Astrocyte (in vitro differentiated cells and primary cell): ENCODE data around the gene DPEP3. TPM values are rescaled to one million over a fixed set of nuclear protein-coding genes. Genes with fewer than 3 reads are reported as not detected.

Experiments
- DNase-seq: peaks from one replicate; pipeline ENCODE4 v3.0.0-alpha.2; 2010; ENCODE audit warnings: low read depth
- FAIRE-seq: peaks from 2 replicates; lab custom pipeline; 2011; peaks lifted over from hg19 to GRCh38; lab: Jason Lieb, UNC
- H2AFZ ChIP-seq: 2 replicates; pipeline ENCODE4 v1.6.0; 2012; ENCODE audit warnings: low read depth, low read length, inconsistent platforms
- H3K27ac ChIP-seq: 2 replicates; pipeline ENCODE4 v1.5.1; 2011; ENCODE audit warnings: low read depth, low read length, inconsistent platforms
- H3K27me3 ChIP-seq: 2 replicates; pipeline ENCODE4 v1.6.0; 2011; ENCODE audit warnings: low read length, inconsistent platforms; ENCODE audit not compliant: insufficient read depth
- H3K36me3 ChIP-seq: 2 replicates; pipeline ENCODE4 v1.5.1; 2011; ENCODE audit warnings: low read length, inconsistent platforms; ENCODE audit not compliant: insufficient read depth
- H3K4me1 ChIP-seq: 2 replicates; pipeline ENCODE4 v1.5.1; 2011; ENCODE audit warnings: low read length, inconsistent platforms; ENCODE audit not compliant: insufficient read depth
- H3K4me2 ChIP-seq: 2 replicates; pipeline ENCODE4 v1.6.0; 2012; ENCODE audit warnings: low read length, inconsistent platforms
- H3K4me3 ChIP-seq: 2 replicates; pipeline ENCODE4 v1.5.1; 2011; ENCODE audit warnings: low read depth, mild to moderate bottlenecking, low read length, inconsistent platforms; ENCODE audit not compliant: insufficient read depth
- H3K79me2 ChIP-seq: 2 replicates; pipeline ENCODE4 v1.6.0; 2012; ENCODE audit warnings: mild to moderate bottlenecking, low read length, inconsistent platforms; ENCODE audit not compliant: insufficient read depth
- H3K9ac ChIP-seq: 2 replicates; pipeline ENCODE4 v1.6.0; 2012; ENCODE audit warnings: mild to moderate bottlenecking, low read length, inconsistent platforms
- H3K9me3 ChIP-seq: 2 replicates; pipeline ENCODE4 v1.5.1; 2012; ENCODE audit warnings: low read depth, mild to moderate bottlenecking, low read length, inconsistent platforms; ENCODE audit not compliant: insufficient read depth
- H4K20me1 ChIP-seq: 2 replicates; pipeline ENCODE4 v1.6.0; 2012; ENCODE audit warnings: low read length, inconsistent platforms; ENCODE audit not compliant: insufficient read depth
- H3K27ac Mint-ChIP-seq: one replicate; pipeline ENCODE4 v1.8.0; 2021; ENCODE audit warnings: mild to moderate bottlenecking, mixed read lengths; ENCODE audit not compliant: unreplicated experiment
- H3K27me3 Mint-ChIP-seq: one replicate; pipeline ENCODE4 v1.8.0; 2021; ENCODE audit warnings: low read depth, mixed read lengths; ENCODE audit not compliant: unreplicated experiment
- H3K36me3 Mint-ChIP-seq: one replicate; pipeline ENCODE4 v1.8.0; 2021; ENCODE audit warnings: low read depth, mixed read lengths; ENCODE audit not compliant: unreplicated experiment
- H3K4me1 Mint-ChIP-seq: one replicate; pipeline ENCODE4 v1.8.0; 2021; ENCODE audit warnings: low read depth, mixed read lengths; ENCODE audit not compliant: unreplicated experiment
- H3K4me3 Mint-ChIP-seq: one replicate; pipeline ENCODE4 v1.8.0; 2021; ENCODE audit warnings: mild to moderate bottlenecking, moderate library complexity, mixed read lengths; ENCODE audit not compliant: unreplicated experiment
- H3K9me3 Mint-ChIP-seq: one replicate; pipeline ENCODE4 v1.8.0; 2021; ENCODE audit warnings: mild to moderate bottlenecking, mixed read lengths; ENCODE audit not compliant: unreplicated experiment
- EZH2 ChIP-seq: IDR thresholded peaks from 2 replicates; pipeline ENCODE4 v1.6.1; 2012; ENCODE audit warnings: mild to moderate bottlenecking, low read length, inconsistent platforms; ENCODE audit not compliant: insufficient read depth
- total RNA-seq: library from RNA; stranded (reverse); gene quantifications from 2 replicates; pipeline ENCODE4 v1.2.1, GENCODE V29; 2021
- TF ChIP-seq, protein P1 (sequence below): IDR thresholded peaks from 2 replicates; pipeline ENCODE4 v1.5.1; 2011; ENCODE audit warnings: low read depth, mild to moderate bottlenecking, inconsistent platforms, low read length, moderate library complexity; ENCODE audit not compliant: insufficient read depth

DPEP3 gene
- total RNA-seq, 1 donor from 2014 or later, result not detected

DNA sequence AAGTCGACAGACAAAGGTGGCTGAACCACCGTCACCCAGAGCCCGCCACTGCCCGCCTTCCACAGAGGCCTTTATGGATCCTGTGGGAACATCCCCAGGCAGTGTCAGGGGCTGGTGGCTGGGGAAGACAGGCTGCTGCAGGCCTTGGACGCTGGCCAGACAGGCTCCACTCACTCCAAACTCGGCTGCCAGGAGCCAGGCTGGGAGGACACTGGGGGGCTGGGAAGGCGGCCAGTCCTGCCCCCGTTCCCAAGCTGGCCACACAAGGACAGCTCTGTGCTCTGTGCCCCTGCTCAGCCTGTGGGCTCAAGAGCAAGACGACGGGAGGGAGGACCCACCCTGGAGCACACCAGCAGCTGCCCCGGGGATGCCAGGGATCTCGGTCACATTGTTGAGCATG lies 28.8 kb downstream of the DPEP3 start:
- Histone ChIP-seq H3K9me3 (no peaks in the 10 kb centered on the region), H3K4me3 (no peak overlapping the region), H3K9ac (no peak overlapping the region), H3K4me1 (no peaks in the 10 kb centered on the region), H4K20me1 (peaks cover 82% of the 10 kb centered on the region), H3K27me3 (no peaks in the 10 kb centered on the region), H3K79me2 (peaks cover 7% of the 10 kb centered on the region), H2AFZ (no peak overlapping the region), H3K36me3 (peaks cover 37% of the 10 kb centered on the region), H3K4me2 (no peak overlapping the region), H3K27ac (no peak overlapping the region)
- H3K27ac Mint-ChIP-seq, result no peak overlapping the region
- no peak for TF ChIP-seq EZH2
- TF ChIP-seq, protein P1, sequence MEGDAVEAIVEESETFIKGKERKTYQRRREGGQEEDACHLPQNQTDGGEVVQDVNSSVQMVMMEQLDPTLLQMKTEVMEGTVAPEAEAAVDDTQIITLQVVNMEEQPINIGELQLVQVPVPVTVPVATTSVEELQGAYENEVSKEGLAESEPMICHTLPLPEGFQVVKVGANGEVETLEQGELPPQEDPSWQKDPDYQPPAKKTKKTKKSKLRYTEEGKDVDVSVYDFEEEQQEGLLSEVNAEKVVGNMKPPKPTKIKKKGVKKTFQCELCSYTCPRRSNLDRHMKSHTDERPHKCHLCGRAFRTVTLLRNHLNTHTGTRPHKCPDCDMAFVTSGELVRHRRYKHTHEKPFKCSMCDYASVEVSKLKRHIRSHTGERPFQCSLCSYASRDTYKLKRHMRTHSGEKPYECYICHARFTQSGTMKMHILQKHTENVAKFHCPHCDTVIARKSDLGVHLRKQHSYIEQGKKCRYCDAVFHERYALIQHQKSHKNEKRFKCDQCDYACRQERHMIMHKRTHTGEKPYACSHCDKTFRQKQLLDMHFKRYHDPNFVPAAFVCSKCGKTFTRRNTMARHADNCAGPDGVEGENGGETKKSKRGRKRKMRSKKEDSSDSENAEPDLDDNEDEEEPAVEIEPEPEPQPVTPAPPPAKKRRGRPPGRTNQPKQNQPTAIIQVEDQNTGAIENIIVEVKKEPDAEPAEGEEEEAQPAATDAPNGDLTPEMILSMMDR, result no peak
- H3K36me3 Mint-ChIP-seq, result peaks cover 15% of the 10 kb centered on the region
- FAIRE-seq (no peak), DNase-seq (no peak)
- no peaks in the 10 kb centered on the region for H3K4me1 Mint-ChIP-seq
- H3K9me3 Mint-ChIP-seq, result no peaks in the 10 kb centered on the region
- H3K27me3 Mint-ChIP-seq, result no peaks in the 10 kb centered on the region
- no peak overlapping the region for H3K4me3 Mint-ChIP-seq

GRCh38 chr16:67950335-67950843 lies 29.9 kb downstream of the DPEP3 start:
- Histone ChIP-seq H4K20me1 (peaks cover 87% of the 10 kb centered on the region), H3K4me3 (no peak overlapping the region), H3K27ac (no peak overlapping the region), H3K4me2 (no peak overlapping the region), H3K4me1 (peaks cover 7% of the 10 kb centered on the region), H3K9ac (no peak overlapping the region), H3K79me2 (peaks cover 7% of the 10 kb centered on the region), H3K9me3 (no peaks in the 10 kb centered on the region), H3K27me3 (no peaks in the 10 kb centered on the region), H3K36me3 (peaks cover 44% of the 10 kb centered on the region), H2AFZ (no peak overlapping the region)
- H3K27me3 Mint-ChIP-seq, result no peaks in the 10 kb centered on the region
- no peaks in the 10 kb centered on the region for H3K4me1 Mint-ChIP-seq
- H3K36me3 Mint-ChIP-seq, result peaks cover 21% of the 10 kb centered on the region
- TF ChIP-seq EZH2, result no peak
- TF ChIP-seq, protein P1, result no peak
- H3K27ac Mint-ChIP-seq, result no peak overlapping the region
- FAIRE-seq (no peak), DNase-seq (no peak)
- H3K9me3 Mint-ChIP-seq, result no peaks in the 10 kb centered on the region
- H3K4me3 Mint-ChIP-seq, result no peak overlapping the region

GRCh38 chr16:67949645-67950044 lies 30.7 kb downstream of the DPEP3 start:
- peaks cover 9% of the 10 kb centered on the region for H3K4me1 ChIP-seq
- H3K36me3 ChIP-seq, result peaks cover 45% of the 10 kb centered on the region
- H3K4me3 Mint-ChIP-seq, result no peak overlapping the region
- no peaks in the 10 kb centered on the region for H3K4me1 Mint-ChIP-seq
- H3K4me2 ChIP-seq, result no peak overlapping the region
- FAIRE-seq (no peak), DNase-seq (no peak)
- H3K9me3 ChIP-seq, result no peaks in the 10 kb centered on the region
- TF ChIP-seq, protein P1, result no peak
- TF ChIP-seq EZH2, result no peak
- H3K4me3 ChIP-seq, result no peak overlapping the region
- H3K27me3 ChIP-seq, result no peaks in the 10 kb centered on the region
- peaks cover 10% of the 10 kb centered on the region for H3K79me2 ChIP-seq
- H3K9me3 Mint-ChIP-seq, result no peaks in the 10 kb centered on the region
- no peaks in the 10 kb centered on the region for H3K27me3 Mint-ChIP-seq
- H3K27ac ChIP-seq, result no peak overlapping the region
- no peak overlapping the region for H3K27ac Mint-ChIP-seq
- peaks cover 14% of the 10 kb centered on the region for H3K36me3 Mint-ChIP-seq
- H3K9ac ChIP-seq, result no peak overlapping the region
- H4K20me1 ChIP-seq, result peaks cover 87% of the 10 kb centered on the region
- no peak overlapping the region for H2AFZ ChIP-seq
